ENCODE data around the gene PET117. TPM values are rescaled to one million over a fixed set of nuclear protein-coding genes. Genes with fewer than 3 reads are reported as not detected.

The PET117 gene
- total RNA-seq, 1 donor from 2014 or later = 18.7 TPM

DNA sequence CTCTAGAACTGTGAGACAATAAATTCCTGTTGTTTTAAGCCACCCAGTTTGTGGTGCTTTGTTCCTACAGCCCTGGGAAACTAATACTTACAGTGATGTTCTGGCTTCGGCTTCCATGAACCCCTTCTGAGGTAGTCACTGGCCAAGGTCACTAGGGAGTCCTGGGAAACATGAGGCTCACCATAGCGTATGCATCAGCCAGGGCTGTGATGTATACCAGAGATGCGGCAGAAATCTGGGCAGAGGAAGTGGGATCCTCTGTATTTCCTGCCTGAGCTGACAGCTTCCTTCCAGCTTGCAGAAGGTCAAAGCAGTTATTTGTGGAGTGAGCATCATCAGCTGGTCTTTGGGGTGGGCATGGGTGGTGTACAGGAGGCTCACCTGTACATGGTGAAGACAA lies 27.9 kb downstream of the PET117 start:
- TF ChIP-seq, protein P1, sequence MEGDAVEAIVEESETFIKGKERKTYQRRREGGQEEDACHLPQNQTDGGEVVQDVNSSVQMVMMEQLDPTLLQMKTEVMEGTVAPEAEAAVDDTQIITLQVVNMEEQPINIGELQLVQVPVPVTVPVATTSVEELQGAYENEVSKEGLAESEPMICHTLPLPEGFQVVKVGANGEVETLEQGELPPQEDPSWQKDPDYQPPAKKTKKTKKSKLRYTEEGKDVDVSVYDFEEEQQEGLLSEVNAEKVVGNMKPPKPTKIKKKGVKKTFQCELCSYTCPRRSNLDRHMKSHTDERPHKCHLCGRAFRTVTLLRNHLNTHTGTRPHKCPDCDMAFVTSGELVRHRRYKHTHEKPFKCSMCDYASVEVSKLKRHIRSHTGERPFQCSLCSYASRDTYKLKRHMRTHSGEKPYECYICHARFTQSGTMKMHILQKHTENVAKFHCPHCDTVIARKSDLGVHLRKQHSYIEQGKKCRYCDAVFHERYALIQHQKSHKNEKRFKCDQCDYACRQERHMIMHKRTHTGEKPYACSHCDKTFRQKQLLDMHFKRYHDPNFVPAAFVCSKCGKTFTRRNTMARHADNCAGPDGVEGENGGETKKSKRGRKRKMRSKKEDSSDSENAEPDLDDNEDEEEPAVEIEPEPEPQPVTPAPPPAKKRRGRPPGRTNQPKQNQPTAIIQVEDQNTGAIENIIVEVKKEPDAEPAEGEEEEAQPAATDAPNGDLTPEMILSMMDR (conservative IDR thresholded peaks at IDR 0.05) = no peak
- H3K9me3 Mint-ChIP-seq = no peaks in the 10 kb centered on the region
- DNase-seq (ENCODE audit: low read depth, low spot score) = no peak
- no peaks in the 10 kb centered on the region for H3K27me3 Mint-ChIP-seq (ENCODE audit: low read depth)
- H3K27ac Mint-ChIP-seq (ENCODE audit: unreplicated experiment) = peak overlapping the region; percentile 83
- H3K4me3 Mint-ChIP-seq = no peak overlapping the region
- H3K4me1 Mint-ChIP-seq = peaks cover 19% of the 10 kb centered on the region
- H3K36me3 Mint-ChIP-seq (ENCODE audit: low read depth) = peaks cover 34% of the 10 kb centered on the region

- Mint-ChIP-seq H3K27me3 (ENCODE audit: low read depth) (no peaks in the 10 kb centered on the region), H3K4me1 (peaks cover 19% of the 10 kb centered on the region), H3K9me3 (no peaks in the 10 kb centered on the region), H3K36me3 (ENCODE audit: low read depth) (peaks cover 38% of the 10 kb centered on the region), H3K4me3 (no peak overlapping the region), H3K27ac (ENCODE audit: unreplicated experiment) (no peak overlapping the region)
- TF ChIP-seq, protein P1 (conservative IDR thresholded peaks at IDR 0.05) = no peak
- DNase-seq (ENCODE audit: low read depth, low spot score) = no peak
These were observed 28.7 kb downstream of the PET117 start for GRCh38 chr20:18166241-18166881.

- Mint-ChIP-seq H3K36me3 (ENCODE audit: low read depth) (peaks cover 37% of the 10 kb centered on the region), H3K9me3 (no peaks in the 10 kb centered on the region), H3K27ac (ENCODE audit: unreplicated experiment) (no peak overlapping the region)
These were observed 29.3 kb downstream of the PET117 start for GRCh38 chr20:18166950-18167349.

DNA sequence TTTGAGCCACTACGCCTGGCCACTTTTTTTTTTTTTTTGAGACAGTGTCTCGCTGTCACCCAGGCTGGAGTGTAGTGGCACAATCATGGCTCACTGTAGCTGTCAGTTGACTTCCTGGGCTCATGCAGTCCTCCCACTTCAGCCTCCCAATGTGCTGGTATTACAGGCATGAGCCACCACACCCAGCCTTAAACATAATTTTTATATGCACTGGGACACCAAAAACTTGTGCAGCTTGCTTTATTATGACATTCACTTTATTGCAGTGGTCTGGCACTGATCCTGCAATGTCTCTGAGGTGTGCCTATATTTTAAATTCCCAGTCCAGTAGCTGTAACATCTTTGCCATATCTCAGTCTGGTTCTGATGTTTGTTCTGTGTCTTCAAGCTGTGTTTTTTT lies 34.7 kb downstream of the PET117 start:
- no peak overlapping the region for H3K27ac Mint-ChIP-seq (ENCODE audit: unreplicated experiment)
- DNase-seq (ENCODE audit: low read depth, low spot score) = no peak
- H3K4me1 Mint-ChIP-seq = peaks cover 9% of the 10 kb centered on the region
- TF ChIP-seq, protein P1 (conservative IDR thresholded peaks at IDR 0.05) = no peak
- H3K27me3 Mint-ChIP-seq (ENCODE audit: low read depth) = no peaks in the 10 kb centered on the region
- H3K36me3 Mint-ChIP-seq (ENCODE audit: low read depth) = peaks cover 34% of the 10 kb centered on the region
- H3K4me3 Mint-ChIP-seq = no peak overlapping the region
- H3K9me3 Mint-ChIP-seq = no peaks in the 10 kb centered on the region

More at GRCh38 chr20:18166950-18167349, 29.3 kb downstream of the PET117 start:
- peaks cover 19% of the 10 kb centered on the region for H3K4me1 Mint-ChIP-seq
- H3K4me3 Mint-ChIP-seq = no peak overlapping the region
- TF ChIP-seq, protein P1 (conservative IDR thresholded peaks at IDR 0.05) = no peak
- no peaks in the 10 kb centered on the region for H3K27me3 Mint-ChIP-seq (ENCODE audit: low read depth)
- DNase-seq (ENCODE audit: low read depth, low spot score) = no peak

DNA sequence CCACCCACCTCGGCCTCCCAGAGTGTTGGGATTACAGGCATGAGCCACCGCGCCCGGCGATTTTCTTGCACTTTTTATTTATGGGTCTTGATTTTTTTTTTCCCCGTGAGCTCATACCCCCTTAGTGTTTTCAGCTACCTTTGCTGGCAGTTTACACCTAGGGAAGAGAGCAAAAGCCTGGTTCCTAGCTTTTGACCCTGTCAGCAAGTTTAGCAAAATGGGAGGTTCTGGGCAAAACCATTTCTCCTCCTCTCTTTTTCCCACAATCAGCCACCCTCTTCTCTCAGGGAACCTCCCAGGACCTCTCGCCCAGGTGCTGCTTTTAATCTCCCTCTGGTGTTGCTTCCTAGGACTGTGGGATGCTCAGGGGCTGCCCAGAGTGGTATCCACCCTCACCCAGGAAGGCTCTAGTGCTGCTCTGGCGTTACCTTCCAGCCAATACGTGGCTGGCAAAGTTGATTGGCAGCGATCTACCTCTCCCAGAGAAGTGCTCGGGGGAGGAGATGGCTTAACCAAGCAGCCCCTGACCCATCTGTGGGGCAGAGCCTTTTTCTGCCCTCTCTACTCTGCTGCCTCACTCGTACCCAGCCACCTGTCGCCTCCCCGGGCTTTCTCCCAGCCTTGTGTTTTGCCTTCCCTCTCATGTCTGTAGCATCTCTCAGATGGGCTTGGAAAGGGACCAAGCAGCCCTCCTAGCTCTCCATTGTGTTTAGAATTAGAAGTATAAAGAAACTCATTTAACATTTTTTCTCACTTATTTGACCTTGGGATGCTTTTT lies 37.4 kb downstream of the PET117 start:
- Mint-ChIP-seq H3K4me1 (peaks cover 4% of the 10 kb centered on the region), H3K4me3 (no peak overlapping the region), H3K9me3 (peaks cover 2% of the 10 kb centered on the region), H3K27ac (ENCODE audit: unreplicated experiment) (no peak overlapping the region), H3K36me3 (ENCODE audit: low read depth) (peaks cover 35% of the 10 kb centered on the region), H3K27me3 (ENCODE audit: low read depth) (no peaks in the 10 kb centered on the region)
- no peak for DNase-seq (ENCODE audit: low read depth, low spot score)
- TF ChIP-seq, protein P1 (conservative IDR thresholded peaks at IDR 0.05) = no peak

All from neural crest cell (in vitro differentiated cells).